Measurements from ENCODE around the gene PSMA5. TPM values are rescaled to one million over a fixed set of nuclear protein-coding genes. Genes with fewer than 3 reads are reported as not detected.
"Not testable (repeated sequence)": the region's sequence is repeated elsewhere in the genome, so short reads cannot be mapped to it uniquely, and the experiment has no call there.

PSMA5 gene
- total and polyA plus RNA-seq, 9 donors = 19.4 to 52.0 (median 38.1) TPM

GRCh38 chr1:109381573-109381972 is 44.7 kb downstream of the PSMA5 start:
- H3K27ac ChIP-seq = no peak overlapping the region
- H3K4me1 ChIP-seq (ENCODE audit: insufficient read depth) = no peaks in the 10 kb centered on the region
- H3K9me3 ChIP-seq = no peaks in the 10 kb centered on the region
- 44 to 73% (median 54%) methylated on average over 2 of the region's 2 CpGs for WGBS, 3 donors
- intact Hi-C loops (cut with DNase I) = no loop called here
- DNase-seq = no peak
- no peak overlapping the region for H3K4me3 ChIP-seq
- TF ChIP-seq CTCF (IDR thresholded peaks at IDR 0.05) (no peak), POLR2A (IDR thresholded peaks at IDR 0.05) (no peak), EP300 (IDR thresholded peaks at IDR 0.05) (no peak)
- H3K27me3 ChIP-seq = no peaks in the 10 kb centered on the region
- no peaks in the 10 kb centered on the region for H3K36me3 ChIP-seq

GRCh38 chr1:109379907-109380306 is 46.3 kb downstream of the PSMA5 start:
- no peaks in the 10 kb centered on the region for H3K27me3 ChIP-seq
- H3K4me3 ChIP-seq = no peak overlapping the region
- H3K36me3 ChIP-seq = no peaks in the 10 kb centered on the region
- intact Hi-C loops (cut with DNase I) = no loop called here
- 86 to 94% (median 89%) methylated on average over 3 of the region's 3 CpGs for WGBS, 3 donors
- no peaks in the 10 kb centered on the region for H3K9me3 ChIP-seq
- TF ChIP-seq CTCF (IDR thresholded peaks at IDR 0.05) = no peak
- no peak for TF ChIP-seq POLR2A (IDR thresholded peaks at IDR 0.05)
- no peak for TF ChIP-seq EP300 (IDR thresholded peaks at IDR 0.05)
- no peak for DNase-seq
- no peak overlapping the region for H3K27ac ChIP-seq
- H3K4me1 ChIP-seq (ENCODE audit: insufficient read depth) = no peaks in the 10 kb centered on the region

- Histone ChIP-seq H3K27ac (no peak overlapping the region), H3K4me3 (no peak overlapping the region), H3K27me3 (no peaks in the 10 kb centered on the region), H3K36me3 (no peaks in the 10 kb centered on the region), H3K9me3 (no peaks in the 10 kb centered on the region), H3K4me1 (ENCODE audit: insufficient read depth) (no peaks in the 10 kb centered on the region)
- intact Hi-C loops (cut with DNase I) = no loop called here
- no peak for DNase-seq
- WGBS, 3 donors = 68 to 76% (median 76%) methylated on average over 3 of the region's 3 CpGs
- TF ChIP-seq CTCF (IDR thresholded peaks at IDR 0.05) (no peak), EP300 (IDR thresholded peaks at IDR 0.05) (no peak), POLR2A (IDR thresholded peaks at IDR 0.05) (no peak)
These were observed 46.8 kb downstream of the PSMA5 start for GRCh38 chr1:109379422-109379821.

GRCh38 chr1:109377698-109378097 is 48.5 kb downstream of the PSMA5 start:
- intact Hi-C loops (cut with DNase I) = no loop called here
- Histone ChIP-seq H3K27me3 (no peaks in the 10 kb centered on the region), H3K9me3 (no peaks in the 10 kb centered on the region), H3K4me1 (ENCODE audit: insufficient read depth) (no peaks in the 10 kb centered on the region), H3K36me3 (no peaks in the 10 kb centered on the region), H3K4me3 (no peak overlapping the region), H3K27ac (no peak overlapping the region)
- 85 to 92% (median 90%) methylated on average over 4 of the region's 4 CpGs for WGBS, 3 donors
- TF ChIP-seq EP300 (IDR thresholded peaks at IDR 0.05) (no peak), POLR2A (IDR thresholded peaks at IDR 0.05) (no peak), CTCF (IDR thresholded peaks at IDR 0.05) (no peak)
- DNase-seq = no peak

GRCh38 chr1:109373696-109374095 is 52.6 kb downstream of the PSMA5 start:
- WGBS, 3 donors = 92 to 96% (median 96%) methylated on average over 2 of the region's 2 CpGs
- H3K36me3 ChIP-seq; H3K4me3 ChIP-seq; H3K27ac ChIP-seq; DNase-seq; intact Hi-C loops (cut with DNase I); H3K4me1 ChIP-seq (ENCODE audit: insufficient read depth); H3K9me3 ChIP-seq; H3K27me3 ChIP-seq: not testable (repeated sequence)
